GM11168 (cell line): ENCODE results near the gene POU2AF1.

Experiments used
- in situ Hi-C: fragments of 300-500 bp; cut with MboI; formaldehyde crosslinking; loops from one replicate; pipeline ENCODE4 v1.12.0; 2022; ENCODE audit warnings: low sequenced_read_pairs; ENCODE audit not compliant: unreplicated experiment

The POU2AF1 gene

GRCh38 chr11:111352935-111353710 lies 26.0 kb downstream of the POU2AF1 start:
- in situ Hi-C loops, result no loop called here

GRCh38 chr11:111352231-111352746 lies 26.8 kb downstream of the POU2AF1 start:
- in situ Hi-C loops, result no loop called here

- in situ Hi-C loops, result no loop called here
Observed at GRCh38 chr11:111351374-111352055, 27.6 kb downstream of the POU2AF1 start.

- in situ Hi-C loops, result no loop called here
Observed at GRCh38 chr11:111350811-111351210, 28.3 kb downstream of the POU2AF1 start.

GRCh38 chr11:111349191-111349695 lies 29.8 kb downstream of the POU2AF1 start:
- in situ Hi-C loops, result no loop called here

GRCh38 chr11:111348147-111348546 lies 30.9 kb downstream of the POU2AF1 start:
- in situ Hi-C loops, result no loop called here

- in situ Hi-C loops, result no loop called here
Observed at GRCh38 chr11:111347723-111348115, 31.4 kb downstream of the POU2AF1 start.

- in situ Hi-C loops, result no loop called here
Observed at GRCh38 chr11:111347002-111347722, 31.9 kb downstream of the POU2AF1 start.

- in situ Hi-C loops, result no loop called here
Observed at GRCh38 chr11:111344032-111344431, 35.0 kb downstream of the POU2AF1 start.

- in situ Hi-C loops, result no loop called here
Observed at GRCh38 chr11:111342329-111342728, 36.7 kb downstream of the POU2AF1 start.

GRCh38 chr11:111339758-111340388 lies 39.2 kb downstream of the POU2AF1 start:
- in situ Hi-C loops, result no loop called here

GRCh38 chr11:111336582-111337256 lies 42.4 kb downstream of the POU2AF1 start:
- in situ Hi-C loops, result no loop called here

GRCh38 chr11:111336062-111336461 lies 43.0 kb downstream of the POU2AF1 start:
- in situ Hi-C loops, result no loop called here

- in situ Hi-C loops, result no loop called here
Observed at GRCh38 chr11:111335549-111335948, 43.5 kb downstream of the POU2AF1 start.

- in situ Hi-C loops, result no loop called here
Observed at GRCh38 chr11:111334532-111335502, 44.3 kb downstream of the POU2AF1 start.

- in situ Hi-C loops, result no loop called here
Observed at GRCh38 chr11:111331711-111332479, 47.2 kb downstream of the POU2AF1 start.

GRCh38 chr11:111330234-111330893 lies 48.7 kb downstream of the POU2AF1 start:
- in situ Hi-C loops, result no loop called here
